Mesothelial cell of epicardium (in vitro differentiated cells): Measurements from ENCODE around the gene SLC15A1. TPM values are rescaled to one million over a fixed set of nuclear protein-coding genes. Genes with fewer than 3 reads are reported as not detected.

ENCODE experiments used
- DNase-seq, 2 experiments: peaks; one replicate each; pipeline ENCODE4 v3.0.0; 2021; ENCODE audit warnings: low spot score in 2 of 2; ENCODE audit not compliant: unreplicated experiment in 2 of 2
- H3K27ac Mint-ChIP-seq: 2 replicates; pipeline ENCODE4 v1.8.0; 2021; ENCODE audit warnings: mixed read lengths
- H3K27me3 Mint-ChIP-seq: 2 replicates; pipeline ENCODE4 v1.8.0; 2021; ENCODE audit warnings: low read depth, mixed read lengths
- H3K36me3 Mint-ChIP-seq: 2 replicates; pipeline ENCODE4 v1.8.0; 2021; ENCODE audit warnings: mixed read lengths
- H3K4me1 Mint-ChIP-seq: 2 replicates; pipeline ENCODE4 v1.8.0; 2021; ENCODE audit warnings: mixed read lengths
- H3K4me3 Mint-ChIP-seq: 2 replicates; pipeline ENCODE4 v1.8.0; 2021; ENCODE audit warnings: mild to moderate bottlenecking, moderate library complexity, mixed read lengths
- H3K9me3 Mint-ChIP-seq: 2 replicates; pipeline ENCODE4 v1.8.0; 2021; ENCODE audit warnings: mixed read lengths
- total RNA-seq: library from RNA; stranded (reverse); gene quantifications from 3 replicates; pipeline ENCODE4 v1.2.1, GENCODE V29; 2021
- TF ChIP-seq, protein P1 (sequence below): fragments of 200-600 bp; sonication (generic); IDR thresholded peaks from one replicate; pipeline ENCODE4 v1.5.0; 2021; ENCODE audit warnings: antibody characterized with exemption; ENCODE audit not compliant: unreplicated experiment

The SLC15A1 gene
- total RNA-seq, 1 donor from 2014 or later, result 1.0 TPM

DNA sequence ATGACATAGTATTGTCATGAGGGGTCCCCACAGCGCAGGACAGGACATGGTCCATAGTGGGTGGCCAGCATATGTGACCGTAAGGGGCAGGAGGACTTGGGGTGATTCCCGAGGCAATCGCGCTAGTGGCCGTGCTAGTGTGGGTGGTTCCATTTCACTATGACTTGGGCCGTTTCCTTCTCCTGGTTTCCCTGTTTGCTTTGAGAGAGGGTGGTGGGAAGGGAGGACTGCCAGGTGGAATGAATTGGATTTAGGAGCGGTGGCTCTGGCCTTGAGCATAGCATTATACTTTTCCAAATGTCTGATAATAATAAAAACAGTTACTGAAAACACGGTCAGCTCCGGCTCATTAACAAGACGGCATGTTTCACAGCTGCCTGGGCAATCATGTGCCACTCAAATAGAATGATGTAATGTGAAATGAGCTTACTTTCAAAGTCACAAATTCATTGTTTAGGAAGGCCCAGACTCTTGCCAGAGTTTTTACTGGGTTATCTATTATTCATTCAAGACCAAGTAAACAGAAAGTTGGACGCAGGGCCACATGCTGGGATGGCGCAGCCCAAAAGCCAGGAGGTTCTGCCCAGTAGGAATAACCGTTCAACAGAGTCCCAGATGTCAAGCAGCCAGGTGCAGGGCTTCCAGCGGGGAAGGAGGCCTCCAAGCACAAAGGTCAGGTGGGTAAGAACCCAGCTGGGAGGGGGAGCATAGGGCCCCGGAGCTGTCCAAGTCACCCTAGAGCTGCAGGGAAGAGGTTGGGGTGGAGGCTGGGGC lies 19.6 kb upstream of the SLC15A1 start:
- H3K27me3 Mint-ChIP-seq, result peaks cover 3% of the 10 kb centered on the region
- no peaks in the 10 kb centered on the region for H3K9me3 Mint-ChIP-seq
- no peak for DNase-seq
- H3K4me1 Mint-ChIP-seq, result no peaks in the 10 kb centered on the region
- TF ChIP-seq, protein P1, sequence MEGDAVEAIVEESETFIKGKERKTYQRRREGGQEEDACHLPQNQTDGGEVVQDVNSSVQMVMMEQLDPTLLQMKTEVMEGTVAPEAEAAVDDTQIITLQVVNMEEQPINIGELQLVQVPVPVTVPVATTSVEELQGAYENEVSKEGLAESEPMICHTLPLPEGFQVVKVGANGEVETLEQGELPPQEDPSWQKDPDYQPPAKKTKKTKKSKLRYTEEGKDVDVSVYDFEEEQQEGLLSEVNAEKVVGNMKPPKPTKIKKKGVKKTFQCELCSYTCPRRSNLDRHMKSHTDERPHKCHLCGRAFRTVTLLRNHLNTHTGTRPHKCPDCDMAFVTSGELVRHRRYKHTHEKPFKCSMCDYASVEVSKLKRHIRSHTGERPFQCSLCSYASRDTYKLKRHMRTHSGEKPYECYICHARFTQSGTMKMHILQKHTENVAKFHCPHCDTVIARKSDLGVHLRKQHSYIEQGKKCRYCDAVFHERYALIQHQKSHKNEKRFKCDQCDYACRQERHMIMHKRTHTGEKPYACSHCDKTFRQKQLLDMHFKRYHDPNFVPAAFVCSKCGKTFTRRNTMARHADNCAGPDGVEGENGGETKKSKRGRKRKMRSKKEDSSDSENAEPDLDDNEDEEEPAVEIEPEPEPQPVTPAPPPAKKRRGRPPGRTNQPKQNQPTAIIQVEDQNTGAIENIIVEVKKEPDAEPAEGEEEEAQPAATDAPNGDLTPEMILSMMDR, result no peak
- H3K4me3 Mint-ChIP-seq, result no peak overlapping the region
- H3K36me3 Mint-ChIP-seq, result no peaks in the 10 kb centered on the region
- no peak overlapping the region for H3K27ac Mint-ChIP-seq

DNA sequence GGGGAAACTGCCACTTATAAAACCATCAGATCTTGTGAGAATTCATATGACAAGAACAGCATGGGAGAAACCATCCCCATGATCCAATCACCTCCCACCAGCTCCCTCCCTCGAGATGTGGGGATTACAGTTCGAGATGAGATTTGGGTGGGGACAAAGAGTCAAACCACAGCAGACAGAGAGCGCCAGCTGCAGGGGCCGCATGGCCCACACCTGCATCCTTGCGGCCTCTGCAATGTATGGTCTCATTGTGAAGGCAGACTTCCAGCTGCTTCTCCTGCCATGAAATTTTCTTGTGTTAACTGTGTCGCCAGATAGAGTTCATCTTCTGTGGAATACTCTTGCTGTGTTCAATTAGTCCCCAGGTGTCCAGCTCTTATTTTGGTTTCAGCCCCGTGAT lies 17.3 kb upstream of the SLC15A1 start:
- H3K36me3 Mint-ChIP-seq, result no peaks in the 10 kb centered on the region
- no peaks in the 10 kb centered on the region for H3K9me3 Mint-ChIP-seq
- peaks cover 3% of the 10 kb centered on the region for H3K27me3 Mint-ChIP-seq
- TF ChIP-seq, protein P1, result no peak
- no peak overlapping the region for H3K27ac Mint-ChIP-seq
- peaks cover 2% of the 10 kb centered on the region for H3K4me1 Mint-ChIP-seq
- no peak for DNase-seq
- no peak overlapping the region for H3K4me3 Mint-ChIP-seq

DNA sequence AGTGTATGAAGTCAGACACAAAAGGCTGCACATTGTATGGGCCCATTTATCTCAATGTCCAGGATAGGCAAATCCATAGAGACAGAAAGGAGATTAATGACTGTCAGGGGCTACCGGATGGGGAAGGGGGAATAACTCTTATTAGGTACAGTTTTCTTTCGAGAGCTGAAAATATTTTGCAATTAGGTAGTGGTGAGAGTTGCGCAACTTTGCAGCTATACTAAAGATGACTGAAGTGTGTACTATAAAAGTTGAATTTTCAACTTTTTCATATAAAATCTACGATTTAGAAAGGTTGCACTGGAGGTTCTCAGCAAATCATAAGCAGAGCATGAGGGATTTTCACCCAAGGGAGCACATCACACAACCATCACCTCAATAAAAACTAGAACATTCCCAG lies 16.1 kb upstream of the SLC15A1 start:
- peaks cover 3% of the 10 kb centered on the region for H3K27me3 Mint-ChIP-seq
- H3K4me3 Mint-ChIP-seq, result no peak overlapping the region
- no peak overlapping the region for H3K27ac Mint-ChIP-seq
- no peaks in the 10 kb centered on the region for H3K36me3 Mint-ChIP-seq
- DNase-seq, result no peak
- TF ChIP-seq, protein P1, result no peak
- H3K4me1 Mint-ChIP-seq, result peaks cover 2% of the 10 kb centered on the region
- no peaks in the 10 kb centered on the region for H3K9me3 Mint-ChIP-seq

DNA sequence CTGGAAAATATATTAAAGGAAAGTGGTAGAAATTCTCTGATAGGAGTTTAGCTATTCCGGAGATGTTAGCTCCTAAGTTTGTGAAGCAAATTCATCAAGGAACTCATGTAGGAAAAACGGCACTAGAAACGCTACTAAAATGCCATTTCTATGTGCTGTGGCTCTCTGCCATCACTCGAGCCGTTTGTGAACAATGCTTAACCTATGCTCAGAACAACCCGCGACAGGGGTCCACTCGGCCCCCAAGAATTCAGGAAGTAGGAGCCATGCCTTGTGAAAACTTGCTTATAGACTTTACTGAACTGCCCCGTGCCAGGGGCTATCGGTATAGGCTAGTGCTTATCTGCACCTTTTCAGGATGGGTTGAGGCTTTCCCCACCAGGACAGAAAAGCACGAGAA lies 14.2 kb upstream of the SLC15A1 start:
- Mint-ChIP-seq H3K9me3 (no peaks in the 10 kb centered on the region), H3K4me3 (no peak overlapping the region), H3K27ac (no peak overlapping the region), H3K27me3 (peaks cover 3% of the 10 kb centered on the region), H3K36me3 (no peaks in the 10 kb centered on the region), H3K4me1 (peaks cover 2% of the 10 kb centered on the region)
- no peak for DNase-seq
- TF ChIP-seq, protein P1, result no peak

DNA sequence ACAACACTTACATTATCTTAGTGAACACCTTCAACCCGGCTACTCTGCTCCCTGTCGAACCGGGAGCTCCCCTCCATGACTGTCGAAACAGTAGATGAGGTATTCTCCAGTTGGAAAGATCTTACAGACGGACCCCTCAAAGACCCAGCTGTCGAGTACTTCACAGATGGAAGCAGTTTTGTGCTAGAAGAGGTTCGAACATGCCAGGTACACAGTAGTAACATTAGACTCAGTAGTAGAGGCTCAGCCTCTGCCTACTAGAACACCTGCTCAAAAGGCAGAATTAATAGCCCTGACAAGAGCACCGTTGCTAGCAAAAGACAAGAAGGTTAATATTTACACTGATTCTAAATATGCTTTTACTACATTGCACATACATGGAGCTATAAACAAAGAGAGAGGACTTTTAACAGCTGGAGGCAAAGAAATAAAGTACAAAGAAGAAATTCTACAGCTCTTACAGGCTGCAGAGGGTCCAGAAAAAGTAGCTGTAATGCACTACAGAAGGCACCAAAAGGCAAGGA lies 13.6 kb upstream of the SLC15A1 start:
- H3K9me3 Mint-ChIP-seq, result no peaks in the 10 kb centered on the region
- H3K4me3 Mint-ChIP-seq, result no peak overlapping the region
- H3K27me3 Mint-ChIP-seq, result peaks cover 3% of the 10 kb centered on the region
- no peak for DNase-seq
- H3K36me3 Mint-ChIP-seq, result no peaks in the 10 kb centered on the region
- peaks cover 2% of the 10 kb centered on the region for H3K4me1 Mint-ChIP-seq
- H3K27ac Mint-ChIP-seq, result no peak overlapping the region
- TF ChIP-seq, protein P1, result no peak
